Endodermal cell (in vitro differentiated cells): ENCODE measurements around the gene DDX10. TPM values are rescaled to one million over a fixed set of nuclear protein-coding genes. Genes with fewer than 3 reads are reported as not detected.

ENCODE experiments used
- DNase-seq: peaks from one replicate; pipeline ENCODE4 v3.0.0-alpha.2; 2017
- H3K27ac ChIP-seq: 2 replicates; pipeline ENCODE4 v1.5.1; 2013; ENCODE audit warnings: mild to moderate bottlenecking, low read depth, low read length, moderate library complexity
- H3K27me3 ChIP-seq: 2 replicates; pipeline ENCODE4 v1.6.1; 2013; ENCODE audit warnings: mild to moderate bottlenecking, low read length, moderate library complexity; ENCODE audit not compliant: insufficient read depth, control insufficient read depth, poor library complexity, severe bottlenecking
- H3K36me3 ChIP-seq: 2 replicates; pipeline ENCODE4 v1.7.0; 2013; ENCODE audit warnings: mild to moderate bottlenecking, low read length, moderate library complexity; ENCODE audit not compliant: control insufficient read depth, insufficient read depth
- H3K4me1 ChIP-seq: one replicate; pipeline ENCODE4 v1.7.0; 2013; ENCODE audit warnings: low read length; ENCODE audit not compliant: control insufficient read depth, insufficient read depth
- H3K4me3 ChIP-seq: 2 replicates; pipeline ENCODE4 v1.5.1; 2013; ENCODE audit warnings: mild to moderate bottlenecking, low read length, moderate library complexity
- H3K9ac ChIP-seq: 2 replicates; pipeline ENCODE4 v1.6.1; 2013; ENCODE audit warnings: mild to moderate bottlenecking, low read length, moderate library complexity; ENCODE audit not compliant: poor library complexity, severe bottlenecking; ENCODE audit errors: extremely low read depth
- H3K9me3 ChIP-seq: 2 replicates; pipeline ENCODE4 v1.6.1; 2013; ENCODE audit warnings: mild to moderate bottlenecking, low read length, moderate library complexity; ENCODE audit not compliant: control insufficient read depth
- H3K27ac Mint-ChIP-seq: 2 replicates; pipeline ENCODE4 v1.8.0; 2020; ENCODE audit warnings: mixed read lengths
- H3K27me3 Mint-ChIP-seq: 2 replicates; pipeline ENCODE4 v1.8.0; 2021; ENCODE audit warnings: mild to moderate bottlenecking, mixed read lengths; ENCODE audit not compliant: insufficient read depth
- H3K36me3 Mint-ChIP-seq: 2 replicates; pipeline ENCODE4 v1.8.0; 2020; ENCODE audit warnings: low read depth, mixed read lengths
- H3K4me1 Mint-ChIP-seq: 2 replicates; pipeline ENCODE4 v1.8.0; 2020; ENCODE audit warnings: mixed read lengths
- H3K4me3 Mint-ChIP-seq: 2 replicates; pipeline ENCODE4 v1.8.0; 2020; ENCODE audit warnings: mild to moderate bottlenecking, moderate library complexity, mixed read lengths
- H3K9me3 Mint-ChIP-seq: 2 replicates; pipeline ENCODE4 v1.8.0; 2020; ENCODE audit warnings: mild to moderate bottlenecking, mixed read lengths
- CTCF ChIP-seq: fragments of 200-600 bp; sonication (generic); conservative IDR thresholded peaks from 2 replicates; pipeline ENCODE4 v1.5.0; 2021; ENCODE audit warnings: antibody characterized with exemption, mild to moderate bottlenecking
- WGBS, 2 experiments: methylation state at CpG; one replicate each; pipeline versions ENCODE4 v1.1.5 to v1.1.7; 2013; ENCODE audit warnings: missing lambda C conversion rate in 2 of 2, mixed read lengths in 1 of 2; ENCODE audit not compliant: insufficient coverage in 1 of 2, insufficient read length in 1 of 2; 5-methylcytosine and 5-hydroxymethylcytosine counted together
- total RNA-seq, 2 donors: library from RNA; stranded (reverse); fragmentation: NEBNext Ultra II Directional in 1 of 2; extraction: Animal tissue kit (Norgen Biotek cat#: 25700) in 1 of 2; gene quantifications; 2 replicates in 1 of 2; 3 replicates in 1 of 2; pipeline ENCODE4 v1.2.1, GENCODE V29; 2021

Gene DDX10
- total RNA-seq, 2 donors from 2014 or later = 31.1 to 32.7 TPM

DNA sequence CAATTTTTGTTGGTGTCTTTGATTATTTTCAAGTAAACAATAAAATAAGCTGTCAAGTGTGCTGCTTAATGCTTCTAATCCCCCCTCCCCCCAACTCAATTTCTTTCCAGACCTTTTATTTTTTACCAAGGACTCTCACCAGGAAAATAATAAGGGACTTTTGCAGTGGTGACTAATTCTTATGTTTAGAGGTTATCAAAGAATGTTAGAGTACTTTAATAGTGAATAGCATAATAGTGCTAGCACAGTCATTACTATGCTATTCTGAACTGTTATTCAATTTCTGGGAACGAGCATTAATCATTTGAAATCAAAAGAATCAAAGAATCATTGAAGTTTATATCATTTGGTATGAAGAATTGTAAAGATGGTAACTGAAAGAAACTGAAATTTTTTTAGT, 251.4 kb downstream of the DDX10 start:
- Mint-ChIP-seq H3K4me3 (no peak overlapping the region), H3K36me3 (no peaks in the 10 kb centered on the region), H3K27ac (no peak overlapping the region), H3K27me3 (no peaks in the 10 kb centered on the region), H3K9me3 (no peaks in the 10 kb centered on the region), H3K4me1 (peaks cover 35% of the 10 kb centered on the region)
- Histone ChIP-seq H3K27ac (no peak overlapping the region), H3K4me3 (no peak overlapping the region), H3K27me3 (no peaks in the 10 kb centered on the region), H3K9ac (no peak overlapping the region), H3K36me3 (no peaks in the 10 kb centered on the region), H3K9me3 (no peaks in the 10 kb centered on the region), H3K4me1 (peaks cover 14% of the 10 kb centered on the region)
- no peak for DNase-seq
- no peak for TF ChIP-seq CTCF
- 100% methylated on average over 1 of the region's 1 CpG; no CpG with 5 or more reads in 1 of the 2 experiments for WGBS, 2 experiments

- H3K36me3 ChIP-seq = no peaks in the 10 kb centered on the region
- Mint-ChIP-seq H3K36me3 (no peaks in the 10 kb centered on the region), H3K27ac (no peak overlapping the region), H3K9me3 (no peaks in the 10 kb centered on the region), H3K4me1 (peaks cover 31% of the 10 kb centered on the region), H3K27me3 (no peaks in the 10 kb centered on the region), H3K4me3 (no peak overlapping the region)
- no peaks in the 10 kb centered on the region for H3K9me3 ChIP-seq
- no peak for TF ChIP-seq CTCF
- no peak for DNase-seq
- no peak overlapping the region for H3K27ac ChIP-seq
- no peaks in the 10 kb centered on the region for H3K27me3 ChIP-seq
- peaks cover 11% of the 10 kb centered on the region for H3K4me1 ChIP-seq
- no peak overlapping the region for H3K4me3 ChIP-seq
- no peak overlapping the region for H3K9ac ChIP-seq
- WGBS, 2 experiments = 92 to 93% methylated on average over 2 of the region's 2 CpGs
These were observed 252.1 kb downstream of the DDX10 start for GRCh38 chr11:108916935-108917334.

DNA sequence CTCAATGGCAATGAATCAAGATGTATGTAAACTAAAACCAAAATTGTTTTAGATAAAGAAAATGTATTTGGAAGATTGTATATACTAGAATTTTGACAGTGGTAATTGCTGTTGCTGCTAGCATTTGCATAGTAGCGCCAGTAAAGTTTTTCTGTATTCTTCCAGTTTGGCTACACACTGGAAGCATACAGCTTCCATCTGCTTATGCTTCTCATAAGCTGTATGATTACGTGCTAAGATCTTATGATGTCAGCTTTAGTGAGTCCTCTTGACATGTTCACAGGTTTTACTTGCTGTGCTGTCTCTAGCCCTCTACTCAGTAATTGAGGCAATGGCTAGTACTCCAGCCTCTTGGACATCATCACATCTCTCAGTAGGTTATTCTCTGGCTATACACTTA, 256.3 kb downstream of the DDX10 start:
- Histone ChIP-seq H3K27me3 (no peaks in the 10 kb centered on the region), H3K27ac (no peak overlapping the region), H3K4me3 (no peak overlapping the region), H3K36me3 (no peaks in the 10 kb centered on the region), H3K4me1 (peaks cover 7% of the 10 kb centered on the region), H3K9me3 (no peaks in the 10 kb centered on the region), H3K9ac (no peak overlapping the region)
- no peak for DNase-seq
- Mint-ChIP-seq H3K4me1 (peaks cover 23% of the 10 kb centered on the region), H3K4me3 (no peak overlapping the region), H3K27me3 (no peaks in the 10 kb centered on the region), H3K9me3 (no peaks in the 10 kb centered on the region), H3K36me3 (no peaks in the 10 kb centered on the region), H3K27ac (no peak overlapping the region)
- no peak for TF ChIP-seq CTCF
- WGBS, 2 experiments = 93 to 97% methylated on average over 2 of the region's 2 CpGs
